ELR (cell line): ENCODE data around the gene UBL4B.

Experiments used
- DNase-seq: peaks from one replicate; pipeline ENCODE4 v3.0.0-alpha.2; 2015; ENCODE audit warnings: low read depth

The UBL4B gene

GRCh38 chr1:110155878-110156522, 43.8 kb downstream of the UBL4B start:
- DNase-seq = peak; percentile 47

- DNase-seq = no peak
Observed at GRCh38 chr1:110158261-110158660, 46.0 kb downstream of the UBL4B start.

- DNase-seq = no peak
Observed at GRCh38 chr1:110159168-110159567, 46.9 kb downstream of the UBL4B start.

DNA sequence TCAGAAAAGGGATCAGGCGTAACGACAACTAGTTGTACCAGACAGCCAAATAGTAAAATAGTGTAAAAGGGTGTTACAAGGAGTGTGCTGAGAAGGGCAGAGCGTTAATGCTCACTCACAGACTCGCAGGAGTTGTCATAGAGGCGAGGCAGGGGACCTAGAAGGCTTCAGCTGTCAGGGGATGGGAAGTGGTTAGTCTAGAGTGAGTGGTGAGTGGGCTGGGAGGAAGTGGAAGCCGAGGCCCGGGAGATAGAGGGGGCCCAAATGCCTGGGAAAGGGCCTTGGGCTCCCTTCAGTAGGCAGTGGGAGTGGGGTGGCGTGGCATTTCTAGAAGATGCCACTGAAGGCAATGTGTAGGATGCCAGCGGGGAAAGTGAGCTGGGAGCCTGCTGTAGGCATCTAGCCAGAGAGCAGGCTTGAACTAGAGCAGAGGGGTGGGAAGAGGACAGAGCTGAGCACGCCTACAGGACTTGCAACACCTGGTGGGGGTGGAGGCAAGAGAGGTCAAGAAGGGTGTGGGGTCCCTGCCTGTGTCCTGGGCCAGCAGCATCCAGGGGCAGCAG, 48.4 kb downstream of the UBL4B start:
- no peak for DNase-seq

DNA sequence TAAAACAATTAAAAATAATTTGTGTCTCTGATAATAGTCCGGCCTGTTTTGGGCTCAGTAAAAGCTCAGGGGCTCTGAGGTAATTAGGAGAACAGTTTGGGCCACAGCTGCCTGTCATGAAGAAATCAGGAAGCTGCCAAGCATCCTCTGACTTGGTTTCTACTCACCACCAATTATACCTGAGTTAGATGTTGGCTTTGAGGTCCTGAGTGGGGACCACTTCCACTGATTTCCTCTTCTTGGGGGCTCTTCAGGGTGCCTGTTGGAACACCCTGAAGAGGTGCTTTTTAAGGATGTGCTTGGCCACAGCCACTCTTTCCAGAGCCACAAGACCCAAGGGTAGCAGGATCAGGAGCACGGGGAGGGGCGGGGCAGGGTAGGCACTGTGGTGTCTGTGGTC, 48.9 kb downstream of the UBL4B start:
- DNase-seq = no peak

DNA sequence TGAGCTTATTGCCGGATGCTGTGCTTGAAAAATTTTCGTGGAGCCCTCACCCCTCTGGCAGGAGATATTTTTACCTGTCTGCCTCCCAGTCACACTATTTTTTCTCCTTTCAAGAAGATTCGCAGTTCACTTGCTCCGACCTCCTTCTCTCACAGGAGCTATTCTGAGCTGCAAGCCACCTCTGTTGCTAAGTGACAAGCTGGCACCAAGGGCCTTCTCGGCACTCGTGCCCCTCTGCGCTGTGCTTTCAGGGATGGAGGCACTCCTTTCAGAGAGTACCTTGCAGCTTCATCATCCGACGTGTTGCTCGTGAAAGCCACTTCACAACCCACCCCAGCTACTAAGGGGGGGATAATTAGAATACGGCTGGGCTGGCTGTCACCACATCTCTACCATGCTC, 49.6 kb downstream of the UBL4B start:
- no peak for DNase-seq
